HG02610 (cell line): Measurements from ENCODE around the gene WRAP53.

Experiments
- ATAC-seq: cut with Tn5 transposase; IDR thresholded peaks from one replicate; pipeline ENCODE4 v1.9.1; 2021; ENCODE audit warnings: mild to moderate bottlenecking, moderate library complexity; ENCODE audit not compliant: unreplicated experiment

Gene WRAP53

GRCh38 chr17:7740481-7741001 is 52.3 kb downstream of the WRAP53 start:
- no peak for ATAC-seq

GRCh38 chr17:7742729-7743128 is 54.5 kb downstream of the WRAP53 start:
- ATAC-seq: no peak

- ATAC-seq: no peak
Observed at GRCh38 chr17:7744416-7744815, 56.1 kb downstream of the WRAP53 start.

GRCh38 chr17:7745748-7746470 is 57.6 kb downstream of the WRAP53 start:
- ATAC-seq: no peak

GRCh38 chr17:7747635-7748071 is 59.4 kb downstream of the WRAP53 start:
- no peak for ATAC-seq

- no peak for ATAC-seq
Observed at GRCh38 chr17:7748076-7748775, 59.9 kb downstream of the WRAP53 start.

- no peak for ATAC-seq
Observed at GRCh38 chr17:7750321-7750821, 62.1 kb downstream of the WRAP53 start.
